Parathyroid adenoma (tissue), 2 donors: ENCODE results near the gene MYBPH.

Experiments used
- H2AFZ ChIP-seq: fragments of 300-600 bp; sonication (generic); one replicate; pipeline ENCODE4 v1.7.0; 2017; ENCODE audit warnings: antibody characterized with exemption, mild to moderate bottlenecking
- H3K27ac ChIP-seq: fragments of 300-600 bp; sonication (generic); one replicate; pipeline ENCODE4 v1.7.0; 2017
- H3K27me3 ChIP-seq: fragments of 300-600 bp; sonication (generic); one replicate; pipeline ENCODE4 v1.7.0; 2017; ENCODE audit warnings: low read length; ENCODE audit not compliant: control insufficient read depth, insufficient read depth
- H3K36me3 ChIP-seq: fragments of 300-600 bp; sonication (generic); one replicate; pipeline ENCODE4 v1.7.0; 2017; ENCODE audit warnings: low read length; ENCODE audit not compliant: control insufficient read depth, insufficient read depth
- H3K4me1 ChIP-seq: fragments of 300-600 bp; sonication (generic); one replicate; pipeline ENCODE4 v1.7.0; 2017; ENCODE audit warnings: control low read depth
- H3K4me2 ChIP-seq: fragments of 300-600 bp; sonication (generic); one replicate; pipeline ENCODE4 v1.7.0; 2017; ENCODE audit warnings: low read length
- H3K4me3 ChIP-seq: fragments of 300-600 bp; sonication (generic); one replicate; pipeline ENCODE4 v1.7.0; 2017; ENCODE audit warnings: low read depth, low read length
- H3K79me2 ChIP-seq: fragments of 300-600 bp; sonication (generic); one replicate; pipeline ENCODE4 v1.7.0; 2017; ENCODE audit warnings: control low read depth
- H3K9ac ChIP-seq: fragments of 300-600 bp; sonication (generic); one replicate; pipeline ENCODE4 v1.7.0; 2017; ENCODE audit warnings: mild to moderate bottlenecking
- H3K9me3 ChIP-seq: fragments of 300-600 bp; sonication (generic); one replicate; pipeline ENCODE4 v1.7.0; 2017; ENCODE audit warnings: low read length; ENCODE audit not compliant: control insufficient read depth
- CTCF ChIP-seq: fragments of 300-600 bp; sonication (generic); IDR thresholded peaks from one replicate; pipeline ENCODE4 v1.7.0; 2017; ENCODE audit warnings: antibody characterized with exemption, mild to moderate bottlenecking
- donor health status: primary hyperparathyroidism.

Gene MYBPH

DNA sequence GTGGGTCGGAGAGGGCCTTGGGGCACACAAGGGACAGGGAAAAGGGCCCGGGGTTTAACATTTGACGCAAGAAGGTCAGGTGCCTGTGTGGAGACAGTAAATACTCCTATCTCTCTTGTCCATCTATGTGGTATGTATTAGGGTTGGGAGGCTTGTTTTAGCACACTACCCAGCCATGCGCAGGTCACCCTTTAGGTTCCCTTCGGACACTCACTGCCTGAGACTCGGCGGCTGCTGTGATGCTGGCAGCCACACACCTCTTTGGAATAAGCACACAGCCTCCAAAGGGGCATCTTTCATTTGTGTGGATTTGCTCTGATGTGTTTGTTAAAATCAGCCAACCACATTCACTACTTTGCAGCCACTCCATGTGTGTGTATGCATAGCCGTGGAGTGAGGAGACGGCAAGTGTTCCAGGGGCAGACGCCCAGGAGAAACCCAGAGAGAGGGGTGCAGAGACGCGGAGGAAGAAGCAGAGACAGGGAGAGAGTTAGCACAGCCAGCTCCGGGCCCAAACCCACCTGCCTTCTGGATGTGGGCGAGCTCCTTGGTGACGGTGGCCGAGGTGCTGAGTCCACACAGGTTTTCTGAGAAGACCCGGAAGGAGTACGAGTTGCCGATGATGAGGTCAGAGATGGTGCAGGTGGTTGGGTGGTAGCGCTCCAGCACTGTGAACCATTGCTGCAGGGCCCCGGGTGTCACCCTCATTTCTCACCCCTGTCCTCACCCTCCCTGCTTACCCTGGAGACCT, 5.7 kb downstream of the MYBPH start:
- Histone ChIP-seq H3K9me3 (no peaks in the 10 kb centered on the region), H3K4me3 (no peak overlapping the region), H3K36me3 (no peaks in the 10 kb centered on the region), H3K27me3 (no peaks in the 10 kb centered on the region), H3K9ac (no peak overlapping the region), H3K79me2 (no peaks in the 10 kb centered on the region), H3K4me1 (peaks cover 3% of the 10 kb centered on the region), H2AFZ (no peak overlapping the region), H3K27ac (no peak overlapping the region), H3K4me2 (no peak overlapping the region)
- no peak for TF ChIP-seq CTCF

DNA sequence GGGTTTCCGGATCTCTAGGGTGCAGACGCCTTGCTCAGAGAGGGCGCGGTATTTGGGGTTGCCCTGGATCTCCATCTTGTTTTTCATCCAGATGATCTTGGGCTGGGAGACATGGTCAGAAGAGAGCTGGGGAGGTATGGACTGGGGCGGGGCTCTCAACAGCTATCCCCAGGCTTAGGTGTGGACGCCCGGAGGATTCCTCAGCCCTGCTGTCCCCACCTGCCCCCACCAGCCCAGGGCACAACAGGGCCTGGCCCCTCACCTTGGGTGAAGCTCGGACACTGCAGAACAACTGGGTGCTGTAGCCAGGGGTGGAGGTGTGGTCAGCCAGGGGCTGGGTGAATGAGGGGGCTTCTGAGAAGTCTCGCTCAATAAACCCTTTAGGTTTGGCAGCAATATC, 6.6 kb downstream of the MYBPH start:
- Histone ChIP-seq H3K36me3 (no peaks in the 10 kb centered on the region), H3K79me2 (no peaks in the 10 kb centered on the region), H3K27ac (no peak overlapping the region), H3K27me3 (no peaks in the 10 kb centered on the region), H3K4me3 (no peak overlapping the region), H2AFZ (no peak overlapping the region), H3K9me3 (no peaks in the 10 kb centered on the region), H3K4me1 (peaks cover 3% of the 10 kb centered on the region), H3K9ac (no peak overlapping the region), H3K4me2 (no peak overlapping the region)
- TF ChIP-seq CTCF = no peak

DNA sequence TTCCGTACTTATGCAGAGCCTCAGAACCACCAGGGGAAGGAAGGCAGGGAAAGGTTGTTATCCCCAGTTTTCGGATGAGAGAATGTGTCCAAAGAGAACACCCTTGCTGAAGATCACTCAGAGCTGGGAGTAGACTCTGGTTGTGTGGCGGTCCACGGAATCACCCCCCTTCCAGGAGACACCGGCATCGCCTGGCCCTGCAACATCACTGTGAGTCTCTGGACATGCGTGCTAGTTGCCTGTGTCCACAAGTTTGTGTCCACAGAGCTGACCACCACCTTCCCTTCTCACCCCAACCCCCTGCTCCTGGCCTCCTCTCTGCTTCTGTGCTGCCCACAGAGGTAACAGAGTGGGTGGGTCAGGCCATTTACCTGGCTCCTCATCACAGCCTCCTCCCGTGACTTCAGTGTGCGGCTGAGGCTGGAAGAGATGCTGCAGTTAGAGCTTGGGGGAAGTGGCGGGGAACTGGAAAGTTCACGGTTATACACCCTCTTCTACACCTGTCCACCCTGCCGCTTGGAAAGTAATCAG, 7.3 kb downstream of the MYBPH start:
- Histone ChIP-seq H3K4me2 (no peak overlapping the region), H3K27ac (no peak overlapping the region), H3K4me3 (no peak overlapping the region), H3K79me2 (no peaks in the 10 kb centered on the region), H3K9ac (no peak overlapping the region), H3K4me1 (peaks cover 3% of the 10 kb centered on the region), H3K36me3 (no peaks in the 10 kb centered on the region), H3K27me3 (no peaks in the 10 kb centered on the region), H3K9me3 (no peaks in the 10 kb centered on the region), H2AFZ (no peak overlapping the region)
- TF ChIP-seq CTCF = no peak

- H3K4me3 ChIP-seq = no peak overlapping the region
- TF ChIP-seq CTCF = no peak
Observed at GRCh38 chr1:203167913-203168200, 7.8 kb downstream of the MYBPH start.

More at GRCh38 chr1:203167913-203168200, 7.8 kb downstream of the MYBPH start:
- no peak overlapping the region for H3K9ac ChIP-seq
- no peak overlapping the region for H3K27ac ChIP-seq
- no peak overlapping the region for H2AFZ ChIP-seq
- no peaks in the 10 kb centered on the region for H3K36me3 ChIP-seq
- no peaks in the 10 kb centered on the region for H3K79me2 ChIP-seq
- no peaks in the 10 kb centered on the region for H3K27me3 ChIP-seq
- H3K4me1 ChIP-seq = peaks cover 3% of the 10 kb centered on the region
- H3K4me2 ChIP-seq = no peak overlapping the region
- no peaks in the 10 kb centered on the region for H3K9me3 ChIP-seq
